Activated CD4-positive, CD25-positive, alpha-beta regulatory T cell (primary cell): ENCODE data around the gene TPST2.

Source experiments
- DNase-seq, 4 experiments: peaks; one replicate each; lab custom pipeline; 2025; lab: John Stamatoyannopoulos, UW

TPST2 gene

DNA sequence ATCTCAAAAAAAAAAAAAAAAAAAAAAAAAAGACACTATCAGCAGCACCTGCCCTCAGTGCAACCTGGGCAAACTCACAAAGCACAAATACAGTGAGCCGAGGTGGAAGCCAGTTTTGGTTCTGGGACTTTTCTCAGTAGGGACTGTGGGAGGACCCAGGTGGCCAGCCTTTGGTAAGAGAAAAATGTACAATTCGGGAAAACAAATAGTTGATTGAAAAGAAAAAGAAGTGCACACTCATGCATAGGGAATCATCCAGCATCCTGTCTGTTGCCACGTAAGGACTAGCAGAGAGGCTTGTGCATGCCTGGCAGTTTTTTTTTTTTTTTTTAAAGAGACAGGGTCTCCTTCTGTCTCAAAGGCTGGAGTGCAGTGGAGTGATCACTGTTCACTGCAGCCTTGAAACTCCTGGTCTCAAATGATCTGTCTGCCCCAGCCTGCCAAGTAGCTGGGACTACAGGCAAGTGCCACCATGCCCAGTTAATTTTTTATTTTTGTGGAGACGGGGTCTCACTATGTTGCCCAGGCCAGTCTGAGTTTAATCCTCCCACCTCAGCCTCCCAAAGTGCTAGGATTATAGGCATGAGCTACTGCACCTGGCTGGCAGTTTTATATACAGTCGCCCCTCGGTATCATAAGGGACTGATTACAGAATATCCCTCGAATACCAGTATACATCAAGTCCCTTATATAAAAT, 36.7 kb downstream of the TPST2 start:
- no peak for DNase-seq

DNA sequence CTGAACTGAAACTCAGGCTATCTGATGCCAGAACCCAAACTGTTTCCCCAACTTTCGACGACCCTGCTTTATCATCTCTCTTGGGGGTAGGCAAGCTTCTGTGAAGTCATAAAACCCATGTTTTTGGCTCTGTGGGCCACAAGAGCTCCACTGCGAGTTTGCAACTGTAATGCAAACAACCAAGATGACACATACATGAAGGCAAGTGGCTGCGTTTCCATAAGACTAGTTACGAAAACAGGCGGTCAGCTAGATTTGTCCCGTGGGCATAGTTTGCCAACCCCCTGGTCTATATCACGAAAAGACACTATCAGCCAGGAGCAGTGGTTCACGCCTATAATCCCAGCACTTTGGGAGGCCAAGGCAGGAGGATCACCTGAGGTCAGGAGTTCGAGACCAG, 37.5 kb downstream of the TPST2 start:
- no peak for DNase-seq

DNA sequence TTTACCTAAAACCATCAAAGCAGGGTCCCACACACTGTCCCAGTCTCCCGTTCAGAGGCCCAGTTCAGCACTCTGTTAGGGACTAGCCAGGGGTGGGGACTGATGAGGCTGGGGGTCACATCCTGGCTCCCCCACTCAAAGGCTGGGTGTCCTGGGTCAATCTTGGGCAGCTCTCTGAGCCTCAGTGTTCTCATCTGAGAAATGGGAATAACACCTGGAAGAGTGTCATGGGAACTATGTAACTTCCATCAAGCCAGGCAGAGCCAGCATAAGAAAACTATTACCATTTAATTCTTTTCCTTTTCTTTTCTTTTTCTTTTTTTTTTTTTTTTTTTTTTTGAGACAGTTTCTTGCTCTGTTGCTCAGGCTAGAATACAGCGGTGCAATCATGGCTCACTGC, 38.4 kb downstream of the TPST2 start:
- DNase-seq: no peak

DNA sequence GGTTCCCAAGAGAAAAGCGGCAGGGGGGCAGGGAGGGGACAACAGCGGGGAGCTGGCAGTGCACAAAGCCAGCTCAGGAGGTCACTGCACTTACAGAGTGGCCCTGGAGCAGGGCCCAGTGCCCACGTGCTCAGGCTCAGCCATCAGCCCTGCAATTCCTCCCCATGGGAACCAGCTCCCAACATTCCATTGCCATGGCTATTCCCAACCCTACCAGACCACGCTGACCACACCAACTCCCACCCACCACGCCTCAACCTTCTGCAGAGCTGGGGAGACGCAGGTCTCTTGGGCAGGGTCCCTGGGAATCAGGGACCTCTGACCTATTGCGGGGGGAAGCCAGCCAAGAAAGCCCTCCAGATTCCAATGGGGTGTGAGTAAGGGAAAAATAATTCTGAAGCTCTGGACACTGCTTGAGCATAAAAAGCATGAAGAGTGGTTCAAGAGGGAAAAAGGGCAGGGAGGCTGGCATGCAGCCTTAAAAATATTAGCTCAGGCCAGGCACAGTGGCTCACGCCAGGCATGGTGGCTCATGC, 39.4 kb downstream of the TPST2 start:
- DNase-seq: no peak

DNA sequence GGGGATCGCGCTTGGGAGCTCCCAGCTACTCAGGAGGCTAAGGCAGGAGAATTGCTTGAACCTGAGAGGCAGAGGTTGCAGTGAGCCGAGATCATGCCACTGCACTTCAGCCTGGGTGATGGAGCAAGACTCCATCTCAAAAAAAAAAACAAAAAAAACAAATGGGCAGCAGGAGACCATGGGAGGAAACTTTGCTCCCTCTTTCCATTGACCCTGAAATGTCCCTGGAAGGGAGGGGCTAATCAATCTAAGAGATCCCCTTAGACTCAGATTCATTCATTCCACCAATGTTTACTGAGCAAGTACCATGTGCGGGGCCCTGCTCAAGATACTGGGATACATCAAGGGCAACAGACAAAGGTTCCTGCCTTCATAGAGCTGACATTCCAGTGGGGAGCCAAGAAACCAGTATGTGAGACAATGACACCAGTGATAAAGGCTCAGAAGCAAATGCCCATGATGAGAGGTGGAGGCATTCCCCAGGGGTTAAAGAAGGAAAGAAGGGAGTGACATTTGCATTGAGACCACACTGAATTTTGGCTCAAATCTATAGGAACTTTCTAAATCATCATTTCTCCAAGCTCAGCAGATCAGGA, 39.9 kb downstream of the TPST2 start:
- no peak for DNase-seq

DNA sequence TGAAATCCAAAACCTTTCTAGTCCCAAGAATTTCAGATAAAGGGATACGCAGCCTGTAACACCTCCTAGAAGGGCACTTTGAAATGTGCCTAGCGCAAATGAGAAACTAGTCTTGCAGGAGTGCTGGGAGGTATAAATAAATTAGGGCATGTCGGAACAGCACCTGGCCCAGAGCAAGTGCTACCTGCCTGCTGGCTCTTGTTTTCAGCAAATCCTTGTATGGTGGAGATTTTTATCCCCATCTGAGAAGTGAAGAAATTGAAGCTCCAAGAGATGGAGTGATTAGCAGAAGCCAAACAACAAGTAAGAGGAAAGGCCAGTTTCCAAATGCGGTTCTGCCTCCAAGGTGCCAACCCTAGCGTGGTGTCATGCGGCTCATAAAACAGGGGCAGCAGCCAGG, 40.9 kb downstream of the TPST2 start:
- no peak for DNase-seq

DNA sequence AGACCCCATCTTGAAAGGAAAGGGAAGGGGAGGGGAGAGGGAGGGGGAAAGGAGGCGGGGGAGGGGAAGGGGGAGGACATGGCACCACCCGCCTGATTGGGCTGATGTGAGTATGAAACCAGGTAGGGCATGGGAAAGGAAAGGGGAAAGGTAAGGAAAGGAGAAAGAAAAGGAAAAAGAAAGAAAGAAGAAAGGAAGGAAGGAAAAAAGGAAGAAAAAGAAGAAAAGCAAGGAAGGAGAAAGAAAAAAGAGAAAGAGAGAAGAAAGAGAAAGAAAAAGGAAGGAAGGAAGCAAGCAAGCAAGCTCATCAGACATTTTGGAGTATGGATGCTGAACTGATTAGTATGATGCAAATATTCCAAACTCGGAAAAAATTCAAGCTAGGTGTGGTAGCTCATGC, 41.6 kb downstream of the TPST2 start:
- no peak for DNase-seq

DNA sequence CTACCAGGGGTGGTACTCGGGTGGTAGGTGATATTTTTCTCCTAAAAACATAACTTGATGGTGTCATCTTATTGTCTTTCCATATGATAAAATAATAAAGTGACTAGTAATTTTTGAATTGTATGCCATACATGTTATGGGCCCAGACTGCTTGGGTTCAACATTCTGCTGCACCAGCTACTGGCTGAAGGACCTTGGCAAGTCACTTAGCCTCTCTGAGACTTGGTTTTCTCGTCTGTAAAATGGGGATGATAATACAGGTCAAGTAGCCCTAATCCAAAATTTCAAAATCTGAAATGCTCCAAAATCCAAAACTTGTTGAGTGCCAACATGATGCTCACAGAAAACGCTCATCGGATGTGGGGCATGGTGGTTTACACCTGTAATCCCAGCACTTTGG, 42.1 kb downstream of the TPST2 start:
- DNase-seq: no peak

DNA sequence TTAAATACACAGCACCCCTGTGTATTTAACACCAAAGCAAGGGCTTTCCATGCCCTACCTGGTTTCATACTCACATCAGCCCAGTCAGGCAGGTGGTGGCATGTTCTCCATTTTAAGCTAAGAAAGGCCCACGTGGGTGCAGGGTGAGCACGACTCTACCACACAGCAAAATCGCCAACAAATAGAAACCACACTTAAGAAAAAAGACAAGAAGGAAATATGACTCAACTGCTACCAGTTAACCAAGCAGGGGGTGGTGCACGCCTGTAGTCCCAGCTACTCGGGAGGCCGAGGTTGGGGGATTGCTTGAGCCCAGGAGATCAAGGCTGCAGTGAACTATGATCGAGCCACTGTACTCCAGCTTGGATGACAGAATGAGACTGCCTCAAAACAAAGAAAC, 42.5 kb downstream of the TPST2 start:
- DNase-seq: no peak

DNA sequence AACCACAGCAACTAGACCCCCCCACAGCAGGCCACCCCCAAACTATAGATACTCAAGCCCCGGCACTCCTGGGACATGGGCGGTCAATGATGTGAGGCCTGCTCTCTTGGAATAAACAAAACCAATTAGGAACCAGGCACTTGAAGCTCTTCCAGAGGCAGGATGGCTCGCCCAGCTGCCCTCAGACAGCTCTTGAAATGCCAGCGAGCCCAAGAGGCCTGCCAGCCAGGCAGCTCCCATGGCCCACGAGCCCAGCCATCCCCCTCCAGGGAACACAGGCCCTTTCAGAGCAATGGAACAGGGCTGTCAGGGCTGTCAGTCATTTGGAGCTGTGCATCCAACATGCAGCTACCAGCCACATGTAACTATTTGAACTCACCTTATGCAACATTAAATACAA, 43.6 kb downstream of the TPST2 start:
- DNase-seq: no peak

DNA sequence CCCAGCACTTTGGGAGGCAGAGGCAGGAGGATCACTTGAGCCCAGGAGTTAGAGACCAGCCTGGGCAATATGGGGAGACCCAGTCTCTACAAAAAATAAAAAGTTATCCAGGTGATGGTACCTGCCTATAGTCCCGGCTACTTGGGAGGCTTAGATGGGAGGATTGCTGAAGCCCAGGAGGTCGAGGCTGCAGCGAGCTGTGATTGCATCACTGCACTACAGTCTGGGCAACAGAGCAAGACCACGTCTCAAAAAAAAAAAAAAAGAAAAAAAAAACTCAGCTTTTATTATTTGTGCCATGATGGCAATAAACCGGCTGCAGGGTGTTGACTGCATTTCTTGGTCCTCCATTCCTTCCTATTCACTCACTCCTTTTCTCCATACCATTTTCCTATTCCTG, 44.1 kb downstream of the TPST2 start:
- no peak for DNase-seq

DNA sequence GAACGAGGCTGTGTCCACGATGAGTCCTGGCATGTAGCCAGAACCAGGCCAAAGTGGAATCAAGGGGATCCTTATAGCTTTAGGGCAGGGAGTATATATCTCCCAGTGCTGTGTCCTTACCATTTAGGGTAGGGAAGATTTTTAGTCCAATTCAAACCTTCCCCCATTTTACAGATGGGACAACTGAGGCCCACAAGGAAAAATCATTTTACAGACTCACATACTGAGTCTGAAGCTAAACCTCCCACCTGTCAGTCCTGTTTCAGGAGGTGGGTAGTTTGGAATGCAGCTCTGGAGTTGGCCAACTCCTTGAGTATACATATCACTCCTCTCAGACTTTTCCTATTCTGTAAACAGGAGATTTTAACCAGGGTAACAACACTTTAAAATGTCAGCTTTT, 44.5 kb downstream of the TPST2 start:
- no peak for DNase-seq

DNA sequence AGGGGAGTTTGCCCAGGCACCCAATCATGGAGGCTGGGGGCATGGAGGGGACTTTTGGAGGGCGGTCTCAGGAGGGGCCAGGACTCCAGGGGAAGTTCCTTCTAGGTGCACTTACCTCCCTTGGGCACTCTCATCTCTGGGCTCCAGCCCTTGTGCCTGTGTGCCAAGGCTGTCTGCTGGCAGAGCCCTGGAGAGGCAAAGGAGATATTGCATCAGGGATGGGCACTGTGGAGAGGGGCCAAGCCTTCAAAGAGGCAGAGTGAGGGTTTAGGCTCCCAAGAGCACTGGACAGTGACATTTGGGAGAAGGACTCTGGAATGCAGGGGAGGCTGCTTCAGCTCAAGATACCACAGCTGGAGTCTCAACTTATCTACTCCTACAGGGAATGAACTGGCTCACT, 45.4 kb downstream of the TPST2 start:
- DNase-seq: no peak

DNA sequence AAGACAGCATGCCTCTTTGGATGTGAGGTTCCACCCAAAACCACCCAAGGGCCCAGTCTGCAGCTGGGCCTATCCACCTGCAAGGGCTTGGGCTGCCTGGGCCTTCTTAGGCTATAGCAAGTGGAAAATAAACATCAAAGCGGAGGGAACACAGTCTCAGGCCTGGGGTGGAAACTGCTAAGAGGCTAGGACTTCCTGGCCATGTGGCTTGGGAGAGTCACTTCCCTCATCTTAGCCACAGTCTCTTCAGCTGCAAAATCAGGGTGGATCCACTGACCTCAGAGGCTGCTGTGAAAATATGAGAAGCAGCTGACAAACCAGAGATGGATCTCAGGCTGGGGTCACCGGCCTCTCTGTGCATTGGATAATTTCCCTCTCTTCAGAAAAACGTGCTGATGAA, 47.1 kb downstream of the TPST2 start:
- no peak for DNase-seq

DNA sequence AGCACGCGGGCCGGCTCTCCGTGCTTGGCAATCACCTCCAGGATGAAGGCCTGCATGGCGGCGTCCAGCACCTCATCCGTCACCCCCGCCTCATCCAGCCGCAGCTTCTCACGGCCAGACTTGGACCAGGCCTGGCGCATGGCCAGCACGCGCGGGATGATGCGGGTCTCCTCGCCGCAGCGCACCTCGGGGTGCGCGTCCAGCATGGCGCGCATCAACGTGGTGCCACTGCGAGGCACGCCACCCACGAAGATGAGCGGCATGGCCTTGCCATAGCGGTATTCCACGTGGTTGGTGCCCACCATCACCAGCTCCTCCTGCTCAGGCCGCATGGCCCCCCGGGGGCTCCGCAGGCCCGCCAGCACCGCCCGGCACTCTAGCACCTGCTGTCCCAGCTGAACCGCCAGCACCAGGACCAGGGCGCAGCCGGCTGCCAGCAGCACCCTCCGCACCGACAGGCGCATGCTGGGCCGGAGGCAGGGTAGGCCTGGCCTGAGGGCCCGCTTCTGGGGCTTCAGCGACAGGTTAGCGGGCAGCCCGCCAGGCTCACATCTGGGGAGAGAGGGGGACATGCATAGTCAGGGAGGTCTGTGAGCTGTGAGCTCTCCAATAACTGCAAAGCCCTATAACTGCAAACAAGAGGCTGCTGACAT, 48.6 kb downstream of the TPST2 start:
- no peak for DNase-seq

DNA sequence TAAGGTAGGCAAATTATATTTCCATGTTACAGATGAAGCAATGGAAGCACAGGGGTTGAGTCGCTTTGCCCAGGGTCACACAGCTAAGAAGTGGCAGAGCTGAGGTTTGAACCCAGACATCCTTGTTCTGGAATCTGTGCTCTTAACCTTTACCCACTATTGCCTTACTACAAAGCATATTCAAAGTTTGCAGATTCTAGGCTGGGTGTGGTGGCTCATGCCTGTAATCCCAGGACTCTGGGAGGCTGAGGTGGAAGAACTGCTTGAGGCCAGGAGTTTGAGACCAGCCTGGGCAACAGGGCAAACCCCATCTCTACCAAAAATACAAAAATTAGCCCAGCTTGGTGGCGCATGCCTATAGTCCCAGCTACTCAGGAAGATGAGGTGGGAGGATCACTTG, 49.8 kb downstream of the TPST2 start:
- DNase-seq: no peak

DNA sequence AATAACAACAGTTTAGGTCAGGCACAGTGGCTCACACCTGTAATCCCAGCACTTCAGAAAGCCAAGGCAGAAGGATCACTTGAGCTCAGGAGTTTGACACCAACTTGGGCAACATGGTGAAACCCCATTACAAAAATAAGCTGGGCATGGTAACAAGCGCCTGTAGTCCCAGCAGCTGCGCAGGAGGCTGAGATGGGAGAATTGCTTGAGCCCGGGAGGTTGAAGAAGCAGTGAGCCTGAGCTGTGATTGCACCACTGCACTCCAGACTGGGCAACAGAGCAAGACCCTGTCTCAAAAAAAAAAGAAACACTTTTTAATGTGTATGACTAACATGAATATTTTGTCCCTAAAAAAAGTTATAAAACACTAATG, 53.2 kb downstream of the TPST2 start:
- no peak for DNase-seq

DNA sequence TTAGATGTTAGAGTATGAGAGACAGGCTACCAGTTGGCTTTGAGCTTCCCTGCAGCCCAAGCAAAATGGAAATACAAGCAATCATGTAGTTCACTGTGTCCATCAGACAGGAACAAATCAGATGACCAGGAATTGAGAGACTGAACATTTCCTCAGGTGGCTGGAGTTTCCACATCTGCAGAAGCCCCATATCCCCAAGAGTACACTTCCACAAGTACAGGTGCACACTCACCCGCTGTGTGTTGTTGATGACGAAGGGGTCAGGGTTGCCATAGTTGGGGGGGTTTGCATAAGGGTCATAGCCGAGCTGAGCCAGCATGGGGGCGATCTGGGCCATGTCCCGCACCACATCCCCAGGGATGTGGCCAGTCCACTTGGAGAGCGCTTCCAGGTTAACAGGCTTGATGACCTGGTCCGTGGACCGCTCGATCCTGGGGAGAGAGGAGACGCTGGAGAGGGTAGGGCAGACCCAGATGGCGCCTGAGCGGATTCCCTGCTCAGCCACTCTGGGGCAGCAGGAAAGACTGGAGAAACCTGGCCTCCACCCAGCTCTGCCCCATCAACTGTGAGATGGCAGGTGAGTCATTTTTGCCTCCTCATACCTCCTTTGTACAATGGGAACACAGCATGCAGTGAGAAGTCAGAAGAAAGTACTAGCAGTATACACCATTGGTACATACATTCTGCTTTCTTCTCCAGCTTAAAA, 53.7 kb downstream of the TPST2 start:
- DNase-seq: no peak

DNA sequence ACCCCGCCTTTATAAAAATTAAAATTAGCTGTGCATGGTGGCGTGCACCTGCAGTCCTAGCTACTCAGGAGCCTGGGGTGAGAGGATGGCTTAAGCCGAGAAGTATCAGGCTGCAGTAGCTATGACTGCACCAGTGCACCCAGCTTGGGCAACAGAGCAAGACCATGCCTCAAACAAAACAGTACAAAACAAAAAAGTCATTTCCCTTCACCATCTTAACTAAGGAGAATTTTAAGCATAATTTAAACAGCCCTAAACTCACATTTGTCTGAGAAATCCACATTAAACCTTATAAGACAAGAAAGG, 54.4 kb downstream of the TPST2 start:
- no peak for DNase-seq

DNA sequence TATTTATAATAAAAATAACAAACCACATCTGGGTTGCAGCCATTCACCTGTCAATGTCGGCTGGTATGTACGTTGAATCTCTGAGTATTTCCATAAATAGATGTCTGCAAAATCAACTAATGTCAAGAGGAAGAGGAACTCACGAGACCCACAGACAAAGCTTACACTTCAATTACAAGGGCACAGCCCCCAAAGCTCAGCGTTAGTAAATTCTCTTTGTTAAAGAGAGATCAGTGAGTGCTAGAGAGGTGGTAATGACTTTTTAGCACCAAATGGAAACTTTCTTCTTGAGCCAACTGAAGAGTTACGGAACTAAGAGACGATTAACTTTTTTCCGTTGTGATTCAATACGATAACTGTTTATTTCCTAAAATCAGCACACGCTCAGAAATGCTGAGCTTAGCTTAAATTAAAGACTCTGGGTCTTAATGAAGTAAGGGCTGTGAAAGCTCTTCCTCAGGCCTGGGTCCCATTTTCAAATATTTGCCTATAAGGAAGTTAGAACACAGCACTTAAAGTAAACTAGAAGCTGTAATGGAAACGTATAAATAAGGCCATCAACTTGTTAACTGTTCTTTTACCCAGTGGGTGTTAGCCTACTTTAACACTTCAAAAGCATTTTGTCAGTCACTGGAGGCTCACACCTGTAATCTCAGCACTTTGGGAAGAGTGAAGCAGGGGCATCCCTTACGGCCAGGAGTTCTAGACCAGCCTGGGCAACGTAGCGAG, 54.9 kb downstream of the TPST2 start:
- DNase-seq: no peak

DNA sequence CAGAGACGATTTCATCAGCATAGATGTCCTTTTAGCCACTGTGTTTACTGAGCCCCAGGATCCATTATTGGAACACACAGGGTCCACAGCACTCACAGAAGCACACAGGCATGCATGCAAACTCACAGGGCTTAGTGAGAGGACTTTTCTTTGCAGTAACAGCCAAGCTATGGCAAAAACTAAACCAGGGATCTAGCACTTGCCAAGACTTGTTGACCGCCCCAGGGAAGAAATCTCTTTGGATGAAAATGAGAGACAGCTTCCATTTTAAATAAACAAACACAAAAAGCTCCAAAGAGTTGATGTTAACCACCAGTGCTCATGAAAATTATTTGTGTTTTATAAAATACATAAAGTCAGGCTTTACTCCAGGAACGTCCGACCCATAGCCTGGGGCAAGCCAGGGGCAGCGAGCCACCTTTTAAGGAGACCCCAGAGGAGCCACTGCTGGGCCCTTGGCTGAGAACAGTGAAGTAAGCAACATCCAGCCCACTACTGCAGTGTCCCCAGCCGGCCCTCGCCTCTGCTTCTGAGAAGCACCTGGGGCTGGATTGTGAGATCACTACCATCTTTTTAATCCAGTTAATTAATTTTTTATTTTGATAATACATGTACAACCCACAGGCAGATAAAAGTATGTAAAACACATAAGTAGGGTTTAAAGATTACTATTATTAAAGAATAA, 55.6 kb downstream of the TPST2 start:
- DNase-seq: no peak

DNA sequence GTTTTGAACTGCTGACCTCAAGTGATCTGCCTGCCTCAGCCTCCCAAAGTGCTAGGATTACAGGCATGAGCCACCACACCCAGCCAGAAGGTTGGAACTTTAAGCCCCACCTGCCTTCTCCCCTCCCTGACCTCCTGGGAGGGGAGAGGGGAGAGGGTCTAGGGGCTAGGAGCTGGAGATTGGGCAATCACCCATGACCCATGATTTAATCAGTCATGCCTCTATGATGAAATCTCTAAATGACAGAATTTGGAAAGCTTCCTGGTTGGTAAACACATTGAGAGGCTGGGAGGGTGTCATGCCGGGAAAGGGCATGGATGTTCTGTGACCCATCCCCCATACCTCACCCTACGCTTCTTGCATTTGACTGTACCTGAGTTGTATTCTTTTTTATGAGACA, 60.6 kb downstream of the TPST2 start:
- no peak for DNase-seq
